MM.1S (cell line): ENCODE data around the gene CD19.

Source experiments
- EZH2 ChIP-seq: fragments of 300-600 bp; sonication (generic); optimal IDR thresholded peaks from 2 replicates; pipeline ENCODE3; 2017; ENCODE audit warnings: low read depth, mild to moderate bottlenecking, antibody characterized with exemption, low read length, mixed read lengths
- EZH2phosphoT487 ChIP-seq: fragments of 300-600 bp; sonication (generic); IDR thresholded peaks from 2 replicates; pipeline ENCODE4 v1.6.1; 2018; ENCODE audit warnings: antibody characterized with exemption, low read length
- TF ChIP-seq, protein P1 (sequence below): fragments of 300-600 bp; sonication (generic); IDR thresholded peaks from 2 replicates; pipeline ENCODE4 v1.5.1; 2016; ENCODE audit warnings: antibody characterized with exemption, low read length, mixed read lengths

DNA sequence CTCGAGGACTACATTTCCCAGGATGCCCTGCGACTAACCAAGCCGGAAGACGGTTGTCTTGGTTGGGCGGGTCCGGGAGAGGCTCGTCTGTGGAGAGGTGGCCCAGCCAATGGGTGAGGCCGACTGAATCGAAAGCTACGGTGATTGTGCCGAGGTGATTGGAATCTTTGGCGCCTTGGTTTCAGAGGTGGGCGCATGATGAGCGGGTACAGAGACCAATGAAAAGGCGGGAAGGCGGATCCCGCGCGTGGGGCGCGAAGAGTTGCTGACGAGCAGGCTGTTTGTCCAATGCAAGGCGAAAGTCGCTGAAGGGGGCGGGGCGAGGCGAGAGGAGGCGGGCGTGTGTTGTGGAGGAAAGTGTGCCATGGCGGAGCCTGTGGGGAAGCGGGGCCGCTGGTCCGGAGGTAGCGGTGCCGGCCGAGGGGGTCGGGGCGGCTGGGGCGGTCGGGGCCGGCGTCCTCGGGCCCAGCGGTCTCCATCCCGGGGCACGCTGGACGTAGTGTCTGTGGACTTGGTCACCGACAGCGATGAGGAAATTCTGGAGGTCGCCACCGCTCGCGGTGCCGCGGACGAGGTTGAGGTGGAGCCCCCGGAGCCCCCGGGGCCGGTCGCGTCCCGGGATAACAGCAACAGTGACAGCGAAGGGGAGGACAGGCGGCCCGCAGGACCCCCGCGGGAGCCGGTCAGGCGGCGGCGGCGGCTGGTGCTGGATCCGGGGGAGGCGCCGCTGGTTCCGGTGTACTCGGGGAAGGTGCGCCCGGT, 19.1 kb downstream of the CD19 start, which contains the start of gene NFATC2IP:
- TF ChIP-seq, protein P1, sequence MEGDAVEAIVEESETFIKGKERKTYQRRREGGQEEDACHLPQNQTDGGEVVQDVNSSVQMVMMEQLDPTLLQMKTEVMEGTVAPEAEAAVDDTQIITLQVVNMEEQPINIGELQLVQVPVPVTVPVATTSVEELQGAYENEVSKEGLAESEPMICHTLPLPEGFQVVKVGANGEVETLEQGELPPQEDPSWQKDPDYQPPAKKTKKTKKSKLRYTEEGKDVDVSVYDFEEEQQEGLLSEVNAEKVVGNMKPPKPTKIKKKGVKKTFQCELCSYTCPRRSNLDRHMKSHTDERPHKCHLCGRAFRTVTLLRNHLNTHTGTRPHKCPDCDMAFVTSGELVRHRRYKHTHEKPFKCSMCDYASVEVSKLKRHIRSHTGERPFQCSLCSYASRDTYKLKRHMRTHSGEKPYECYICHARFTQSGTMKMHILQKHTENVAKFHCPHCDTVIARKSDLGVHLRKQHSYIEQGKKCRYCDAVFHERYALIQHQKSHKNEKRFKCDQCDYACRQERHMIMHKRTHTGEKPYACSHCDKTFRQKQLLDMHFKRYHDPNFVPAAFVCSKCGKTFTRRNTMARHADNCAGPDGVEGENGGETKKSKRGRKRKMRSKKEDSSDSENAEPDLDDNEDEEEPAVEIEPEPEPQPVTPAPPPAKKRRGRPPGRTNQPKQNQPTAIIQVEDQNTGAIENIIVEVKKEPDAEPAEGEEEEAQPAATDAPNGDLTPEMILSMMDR: no peak
- TF ChIP-seq EZH2 (no peak), EZH2phosphoT487 (no peak)
